Loucy (cell line): ENCODE measurements around the gene TENT4A.
A peak's percentile ranks its signal among the peaks of the same experiment; 100 is the strongest.

Experiments used
- H2AFZ ChIP-seq: fragments of 200-600 bp; sonication (generic); 2 replicates; pipeline ENCODE4 v1.6.0; 2016; ENCODE audit warnings: antibody characterized with exemption, mild to moderate bottlenecking, low read length, moderate library complexity
- H3F3A ChIP-seq: fragments of 200-600 bp; 2 replicates; pipeline ENCODE4 v1.6.0; 2016; ENCODE audit warnings: antibody characterized with exemption, low read depth, mild to moderate bottlenecking
- H3K27me3 ChIP-seq: fragments of 200-600 bp; sonication (generic); 2 replicates; pipeline ENCODE4 v1.6.1; 2014; ENCODE audit warnings: low read length, mild to moderate bottlenecking; ENCODE audit not compliant: insufficient read depth, poor library complexity, severe bottlenecking
- H3K36me3 ChIP-seq: fragments of 200-600 bp; sonication (generic); 2 replicates; pipeline ENCODE4 v1.6.1; 2016; ENCODE audit warnings: low read length; ENCODE audit not compliant: insufficient read depth
- H3K4me1 ChIP-seq: fragments of 200-600 bp; sonication (generic); 2 replicates; pipeline ENCODE4 v1.5.1; 2014; ENCODE audit warnings: low read length, mild to moderate bottlenecking; ENCODE audit not compliant: insufficient read depth, poor library complexity, severe bottlenecking
- H3K4me2 ChIP-seq: fragments of 200-600 bp; sonication (generic); 2 replicates; pipeline ENCODE4 v1.6.0; 2014; ENCODE audit warnings: antibody characterized with exemption, low read length, low read depth, mild to moderate bottlenecking; ENCODE audit not compliant: poor library complexity, severe bottlenecking
- H3K4me3 ChIP-seq: fragments of 200-600 bp; sonication (generic); 2 replicates; pipeline ENCODE4 v1.5.1; 2014; ENCODE audit warnings: low read length, mild to moderate bottlenecking, mixed read lengths; ENCODE audit not compliant: poor library complexity, severe bottlenecking
- H3K79me2 ChIP-seq: fragments of 200-600 bp; sonication (generic); 2 replicates; pipeline ENCODE4 v1.6.1; 2014; ENCODE audit warnings: low read length; ENCODE audit not compliant: insufficient read depth
- H3K9ac ChIP-seq: fragments of 200-600 bp; sonication (generic); 2 replicates; pipeline ENCODE4 v1.6.0; 2014; ENCODE audit warnings: mild to moderate bottlenecking, low read depth, low read length, moderate library complexity; ENCODE audit not compliant: poor library complexity, severe bottlenecking
- H3K9me2 ChIP-seq: fragments of 200-600 bp; sonication (generic); replicated peaks from 2 replicates; pipeline ENCODE4 v1.6.1; 2016; ENCODE audit warnings: low read depth, low read length, mixed read lengths
- H3K9me3 ChIP-seq: fragments of 200-600 bp; sonication (generic); 2 replicates; pipeline ENCODE4 v1.6.1; 2014; ENCODE audit warnings: mild to moderate bottlenecking, antibody characterized with exemption, low read length, low read depth; ENCODE audit not compliant: insufficient read depth
- H4K20me1 ChIP-seq: fragments of 200-600 bp; sonication (generic); 2 replicates; pipeline ENCODE4 v1.6.0; 2014; ENCODE audit warnings: antibody characterized with exemption, low read length, mild to moderate bottlenecking; ENCODE audit not compliant: insufficient read depth, poor library complexity, severe bottlenecking
- EZH2phosphoT487 ChIP-seq: fragments of 200-600 bp; IDR thresholded peaks from 2 replicates; pipeline ENCODE4 v1.6.1; 2018; ENCODE audit warnings: antibody characterized with exemption, mild to moderate bottlenecking, moderate library complexity, borderline replicate concordance
- TF ChIP-seq, protein P1 (sequence below): fragments of 200-600 bp; sonication (generic); conservative IDR thresholded peaks from 2 replicates; pipeline ENCODE4 v1.5.1; 2014; ENCODE audit warnings: mild to moderate bottlenecking, antibody characterized with exemption, low read length

Gene TENT4A

GRCh38 chr5:6719896-6720560 lies 6.8 kb downstream of the TENT4A start:
- Histone ChIP-seq H3K79me2 (peaks cover 100% of the 10 kb centered on the region), H2AFZ (no peak overlapping the region), H3F3A (no peaks in the 10 kb centered on the region; the same call in 1 of the 2 replicates), H3K36me3 (peaks cover 30% of the 10 kb centered on the region; the same call in 1 of the 2 replicates), H3K9ac (peak overlapping the region; percentile 75), H3K4me1 (peaks cover 63% of the 10 kb centered on the region), H3K27me3 (no peaks in the 10 kb centered on the region), H3K4me2 (peak overlapping the region; percentile 98), H3K4me3 (peak overlapping the region; percentile 93), H3K9me2 (no peaks in the 10 kb centered on the region), H3K9me3 (no peaks in the 10 kb centered on the region), H4K20me1 (peaks cover 96% of the 10 kb centered on the region)
- no peak for TF ChIP-seq EZH2phosphoT487
- TF ChIP-seq, protein P1, sequence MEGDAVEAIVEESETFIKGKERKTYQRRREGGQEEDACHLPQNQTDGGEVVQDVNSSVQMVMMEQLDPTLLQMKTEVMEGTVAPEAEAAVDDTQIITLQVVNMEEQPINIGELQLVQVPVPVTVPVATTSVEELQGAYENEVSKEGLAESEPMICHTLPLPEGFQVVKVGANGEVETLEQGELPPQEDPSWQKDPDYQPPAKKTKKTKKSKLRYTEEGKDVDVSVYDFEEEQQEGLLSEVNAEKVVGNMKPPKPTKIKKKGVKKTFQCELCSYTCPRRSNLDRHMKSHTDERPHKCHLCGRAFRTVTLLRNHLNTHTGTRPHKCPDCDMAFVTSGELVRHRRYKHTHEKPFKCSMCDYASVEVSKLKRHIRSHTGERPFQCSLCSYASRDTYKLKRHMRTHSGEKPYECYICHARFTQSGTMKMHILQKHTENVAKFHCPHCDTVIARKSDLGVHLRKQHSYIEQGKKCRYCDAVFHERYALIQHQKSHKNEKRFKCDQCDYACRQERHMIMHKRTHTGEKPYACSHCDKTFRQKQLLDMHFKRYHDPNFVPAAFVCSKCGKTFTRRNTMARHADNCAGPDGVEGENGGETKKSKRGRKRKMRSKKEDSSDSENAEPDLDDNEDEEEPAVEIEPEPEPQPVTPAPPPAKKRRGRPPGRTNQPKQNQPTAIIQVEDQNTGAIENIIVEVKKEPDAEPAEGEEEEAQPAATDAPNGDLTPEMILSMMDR = no peak

DNA sequence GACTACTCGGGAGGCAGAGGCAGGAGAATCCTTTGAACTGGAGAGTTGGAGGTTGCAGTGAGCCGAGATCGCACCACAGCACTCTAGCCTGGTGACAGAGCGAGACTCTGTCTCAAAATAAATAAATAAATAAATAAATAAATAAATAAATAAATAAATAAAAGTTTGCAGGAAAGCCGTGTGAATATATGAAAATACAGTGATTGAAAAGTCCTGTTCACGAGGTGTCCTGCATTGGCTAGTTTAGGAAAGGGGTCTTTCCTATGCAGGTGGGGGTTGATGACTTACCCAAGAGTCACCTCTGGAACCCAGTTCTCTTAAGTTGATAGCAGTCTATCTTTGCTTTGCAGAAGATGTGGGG lies 7.3 kb downstream of the TENT4A start:
- H3K9ac ChIP-seq = no peak overlapping the region
- no peak for TF ChIP-seq EZH2phosphoT487
- TF ChIP-seq, protein P1 = no peak
- peaks cover 35% of the 10 kb centered on the region; the same call in 1 of the 2 replicates for H3K36me3 ChIP-seq
- H3K79me2 ChIP-seq = peaks cover 100% of the 10 kb centered on the region
- H3K4me3 ChIP-seq = peak overlapping the region; percentile 93
- no peaks in the 10 kb centered on the region for H3K9me2 ChIP-seq
- H3K4me2 ChIP-seq = peak overlapping the region; percentile 98
- no peaks in the 10 kb centered on the region for H3K9me3 ChIP-seq
- H2AFZ ChIP-seq = no peak overlapping the region
- H3F3A ChIP-seq = no peaks in the 10 kb centered on the region; the same call in 1 of the 2 replicates
- H3K27me3 ChIP-seq = no peaks in the 10 kb centered on the region
- H3K4me1 ChIP-seq = peaks cover 59% of the 10 kb centered on the region
- H4K20me1 ChIP-seq = peaks cover 94% of the 10 kb centered on the region

GRCh38 chr5:6721442-6721841 lies 8.2 kb downstream of the TENT4A start:
- TF ChIP-seq, protein P1 = peak; percentile 14; the same call in 1 of the 2 replicates
- no peak for TF ChIP-seq EZH2phosphoT487
- H3K4me3 ChIP-seq = peak overlapping the region; percentile 64
- H3K9me3 ChIP-seq = no peaks in the 10 kb centered on the region
- no peak overlapping the region for H2AFZ ChIP-seq
- peak overlapping the region; percentile 73 for H3K4me2 ChIP-seq
- H3K79me2 ChIP-seq = peaks cover 100% of the 10 kb centered on the region
- H3K9me2 ChIP-seq = no peaks in the 10 kb centered on the region
- H4K20me1 ChIP-seq = peaks cover 90% of the 10 kb centered on the region
- H3K36me3 ChIP-seq = peaks cover 43% of the 10 kb centered on the region; the same call in 1 of the 2 replicates
- peaks cover 50% of the 10 kb centered on the region for H3K4me1 ChIP-seq
- H3F3A ChIP-seq = no peaks in the 10 kb centered on the region; the same call in 1 of the 2 replicates
- peak overlapping the region; percentile 29 for H3K9ac ChIP-seq
- H3K27me3 ChIP-seq = no peaks in the 10 kb centered on the region
